H1 (cell line): ENCODE measurements around the gene AMPH. TPM values are rescaled to one million over a fixed set of nuclear protein-coding genes. Genes with fewer than 3 reads are reported as not detected.

Experiments
- CTCF ChIA-PET: fragments of 300-600 bp; sonication (Branson Sonifier 250); formaldehyde crosslinking; loops from one replicate; lab custom pipeline; 2021; ENCODE audit not compliant: partially characterized antibody; lab: Charles Lee
- POLR2A ChIA-PET: fragments of 300-600 bp; sonication (Branson Sonifier 250); formaldehyde crosslinking; loops from one replicate; lab custom pipeline; 2021; ENCODE audit warnings: inconsistent platforms; ENCODE audit not compliant: partially characterized antibody; lab: Charles Lee
- DNase-seq, 2 experiments: peaks; one replicate each; pipeline versions ENCODE4 v3.0.0 to v3.0.0-alpha.2; 2010 to 2022; ENCODE audit warnings: low spot score in 2 of 2, low read depth in 1 of 2, mixed read lengths in 1 of 2
- FAIRE-seq: peaks from 2 replicates; lab custom pipeline; 2011; peaks lifted over from hg19 to GRCh38; lab: Jason Lieb, UNC
- H2AFZ ChIP-seq: 2 replicates; pipeline ENCODE4 v1.8.1; 2012; ENCODE audit warnings: low read length, inconsistent platforms
- H2AK5ac ChIP-seq: 2 replicates; pipeline ENCODE4 v1.6.1; 2013; ENCODE audit warnings: low read depth, low read length
- H2BK120ac ChIP-seq: replicated peaks from 2 replicates; pipeline ENCODE3; 2013; ENCODE audit warnings: low read depth, low read length, inconsistent platforms
- H2BK12ac ChIP-seq: 2 replicates; pipeline ENCODE4 v1.6.1; 2013; ENCODE audit warnings: low read depth, low read length
- H2BK15ac ChIP-seq: 2 replicates; pipeline ENCODE4 v1.6.1; 2013; ENCODE audit warnings: low read length
- H2BK20ac ChIP-seq: 2 replicates; pipeline ENCODE4 v1.6.1; 2013; ENCODE audit warnings: low read length
- H2BK5ac ChIP-seq: 2 replicates; pipeline ENCODE4 v1.6.1; 2013; ENCODE audit warnings: low read depth, low read length
- H3K14ac ChIP-seq: 2 replicates; pipeline ENCODE4 v1.6.1; 2013; ENCODE audit warnings: inconsistent platforms; ENCODE audit not compliant: insufficient read length
- H3K18ac ChIP-seq: 2 replicates; pipeline ENCODE4 v1.6.1; 2013; ENCODE audit warnings: low read length; ENCODE audit errors: extremely low read depth
- H3K23ac ChIP-seq: 2 replicates; pipeline ENCODE4 v1.6.1; 2013; ENCODE audit warnings: inconsistent platforms; ENCODE audit not compliant: insufficient read length
- H3K23me2 ChIP-seq: 2 replicates; pipeline ENCODE4 v1.6.1; 2013; ENCODE audit warnings: low read depth, low read length
- H3K27ac ChIP-seq: 2 replicates; pipeline ENCODE4 v1.6.1; 2011; ENCODE audit warnings: low read depth, low read length, inconsistent platforms
- H3K27me3 ChIP-seq, 4 experiments: replicated peaks in 1 of 4; 1 replicate in 1 of 4; 2 replicates in 3 of 4; pipeline versions ENCODE4 v1.6.1 to v1.8.1; 2011 to 2013; ENCODE audit warnings: low read length in 3 of 4, mild to moderate bottlenecking in 3 of 4, inconsistent platforms in 2 of 4, mixed read lengths in 2 of 4, moderate library complexity in 1 of 4; ENCODE audit not compliant: control insufficient read depth in 3 of 4, insufficient read depth in 3 of 4; ENCODE audit errors: extremely low read depth in 1 of 4
- H3K36me3 ChIP-seq, 4 experiments: 2 replicates each; pipeline versions ENCODE4 v1.6.1 to v1.8.1; 2011 to 2013; ENCODE audit warnings: mild to moderate bottlenecking in 4 of 4, low read length in 3 of 4, moderate library complexity in 2 of 4, control low read depth in 1 of 4, inconsistent platforms in 1 of 4; ENCODE audit not compliant: insufficient read depth in 4 of 4, control insufficient read depth in 2 of 4
- H3K4ac ChIP-seq: replicated peaks from 2 replicates; pipeline ENCODE3; 2013; ENCODE audit warnings: low read length, low read depth, mixed read lengths, inconsistent platforms; ENCODE audit not compliant: insufficient read length
- H3K4me1 ChIP-seq, 4 experiments: replicated peaks in 1 of 4; 1 replicate in 1 of 4; 2 replicates in 3 of 4; pipeline versions ENCODE4 v1.6.1 to v1.8.1; 2011 to 2013; ENCODE audit warnings: low read length in 3 of 4, inconsistent platforms in 2 of 4, mixed read lengths in 1 of 4; ENCODE audit not compliant: insufficient read depth in 4 of 4, control insufficient read depth in 3 of 4
- H3K4me2 ChIP-seq, 2 experiments: 2 replicates each; pipeline versions ENCODE4 v1.6.1 to v1.8.1; 2011 to 2013; ENCODE audit warnings: low read depth in 2 of 2, low read length in 2 of 2, control low read depth in 1 of 2, inconsistent platforms in 1 of 2, mild to moderate bottlenecking in 1 of 2; ENCODE audit not compliant: insufficient read depth in 1 of 2
- H3K4me3 ChIP-seq, 4 experiments: fragments of 200-600, 300-600 bp in 1 of 4; sonication (generic), shearing (Covaris generic), sonication (Bioruptor Twin) in 1 of 4; 2 replicates each; pipeline versions ENCODE4 v1.5.1 to v1.8.1; 2011 to 2016; ENCODE audit warnings: low read length in 4 of 4, low read depth in 3 of 4, control low read depth in 2 of 4, inconsistent platforms in 2 of 4, mild to moderate bottlenecking in 2 of 4, mixed read lengths in 1 of 4, moderate library complexity in 1 of 4; ENCODE audit not compliant: insufficient read depth in 2 of 4; ENCODE audit errors: extremely low read depth in 1 of 4
- H3K56ac ChIP-seq: replicated peaks from 2 replicates; pipeline ENCODE3; 2013; ENCODE audit warnings: low read depth, mild to moderate bottlenecking, mixed read lengths, low read length, inconsistent platforms; ENCODE audit not compliant: insufficient read length
- H3K79me1 ChIP-seq: 2 replicates; pipeline ENCODE4 v1.6.1; 2013; ENCODE audit warnings: low read depth, low read length, control low read depth
- H3K79me2 ChIP-seq, 2 experiments: 2 replicates each; pipeline versions ENCODE4 v1.6.1 to v1.8.1; 2012 to 2013; ENCODE audit warnings: low read length in 2 of 2, mild to moderate bottlenecking in 2 of 2, inconsistent platforms in 1 of 2; ENCODE audit not compliant: insufficient read depth in 2 of 2, control insufficient read depth in 1 of 2
- H3K9ac ChIP-seq, 4 experiments: replicated peaks in 1 of 4; 1 replicate in 1 of 4; 2 replicates in 3 of 4; pipeline versions ENCODE4 v1.6.1 to v1.8.1; 2011 to 2013; ENCODE audit warnings: low read depth in 3 of 4, low read length in 3 of 4, control low read depth in 2 of 4, mild to moderate bottlenecking in 2 of 4, moderate library complexity in 2 of 4, inconsistent platforms in 1 of 4; ENCODE audit errors: extremely low read depth in 1 of 4
- H3K9me3 ChIP-seq, 2 experiments: 2 replicates each; pipeline versions ENCODE4 v1.6.1 to v1.8.1; 2012 to 2013; ENCODE audit warnings: mild to moderate bottlenecking in 2 of 2, moderate library complexity in 2 of 2, control low read depth in 1 of 2, inconsistent platforms in 1 of 2, low read depth in 1 of 2, low read length in 1 of 2, mixed read lengths in 1 of 2; ENCODE audit not compliant: insufficient read depth in 2 of 2
- H4K20me1 ChIP-seq, 2 experiments: replicated peaks in 1 of 2; 2 replicates each; pipeline versions ENCODE3 to v1.8.1; 2011 to 2013; ENCODE audit warnings: inconsistent platforms in 2 of 2, low read length in 2 of 2, mild to moderate bottlenecking in 1 of 2; ENCODE audit not compliant: insufficient read depth in 2 of 2, control insufficient read depth in 1 of 2
- H4K5ac ChIP-seq: 2 replicates; pipeline ENCODE4 v1.6.1; 2013; ENCODE audit warnings: low read length, low read depth, mixed read lengths, inconsistent platforms; ENCODE audit not compliant: insufficient read length
- H4K8ac ChIP-seq: 2 replicates; pipeline ENCODE4 v1.8.0; 2013; ENCODE audit warnings: mild to moderate bottlenecking, moderate library complexity, low read length, inconsistent platforms; ENCODE audit not compliant: insufficient read depth; ENCODE audit errors: extremely low read depth
- H4K91ac ChIP-seq: replicated peaks from 2 replicates; pipeline ENCODE3; 2013; ENCODE audit warnings: low read length, mixed read lengths, inconsistent platforms; ENCODE audit not compliant: insufficient read length
- ASH2L ChIP-seq: fragments of 200-600, 300-600 bp; sonication (generic); IDR thresholded peaks from one replicate; pipeline ENCODE4 v1.7.1; 2017; ENCODE audit warnings: low read length
- CHD2 ChIP-seq: IDR thresholded peaks from 2 replicates; pipeline ENCODE4 v1.6.1; 2012; ENCODE audit warnings: low read length, improper control_type of control experiment
- CREB1 ChIP-seq: IDR thresholded peaks from 2 replicates; pipeline ENCODE4 v1.6.1; 2012; ENCODE audit warnings: inconsistent platforms
- CTBP2 ChIP-seq: IDR thresholded peaks from 2 replicates; pipeline ENCODE4 v1.7.0; 2011; ENCODE audit warnings: borderline replicate concordance, mild to moderate bottlenecking, moderate library complexity, mixed read lengths, low read length; ENCODE audit not compliant: insufficient read depth, insufficient read length
- HDAC6 ChIP-seq: IDR thresholded peaks from one replicate; pipeline ENCODE4 v1.7.1; 2012; ENCODE audit warnings: low read depth, mild to moderate bottlenecking, inconsistent platforms, low read length, moderate library complexity
- MAX ChIP-seq: IDR thresholded peaks from 2 replicates; pipeline ENCODE4 v1.6.1; 2012; ENCODE audit warnings: inconsistent platforms
- POLR2A ChIP-seq, 2 experiments: IDR thresholded peaks; 1 replicate in 1 of 2; 2 replicates in 1 of 2; pipeline ENCODE4 v1.6.1; 2011; ENCODE audit warnings: low read depth in 2 of 2, low read length in 2 of 2, mild to moderate bottlenecking in 2 of 2; ENCODE audit errors: control extremely low read depth in 1 of 2
- RAD21 ChIP-seq, 2 experiments: IDR thresholded peaks in 1 of 2; conservative IDR thresholded peaks in 1 of 2; 2 replicates each; pipeline ENCODE4 v1.6.1; 2011; ENCODE audit warnings: low read depth in 2 of 2, low read length in 2 of 2, improper control_type of control experiment in 1 of 2, inconsistent platforms in 1 of 2, mild to moderate bottlenecking in 1 of 2, moderate library complexity in 1 of 2
- RNF2 ChIP-seq: fragments of 200-900, 300-1000 bp; sonication (generic); IDR thresholded peaks from 2 replicates; pipeline ENCODE4 v1.7.1; 2016; ENCODE audit warnings: borderline replicate concordance, low read depth, mild to moderate bottlenecking, antibody characterized with exemption, low read length; ENCODE audit not compliant: poor library complexity, severe bottlenecking; ENCODE audit errors: missing control alignments
- SIX5 ChIP-seq: IDR thresholded peaks from 2 replicates; pipeline ENCODE4 v1.6.1; 2011; ENCODE audit warnings: mild to moderate bottlenecking, low read depth, low read length
- TAF7 ChIP-seq: optimal IDR thresholded peaks from 2 replicates; pipeline ENCODE3; 2011; ENCODE audit warnings: low read depth, mild to moderate bottlenecking, inconsistent platforms, low read length, moderate library complexity, borderline replicate concordance
- USF2 ChIP-seq: IDR thresholded peaks from 2 replicates; pipeline ENCODE4 v1.6.1; 2011; ENCODE audit warnings: low read length, improper control_type of control experiment
- YY1 ChIP-seq: IDR thresholded peaks from 2 replicates; pipeline ENCODE4 v1.6.1; 2011; ENCODE audit warnings: low read depth, mild to moderate bottlenecking, low read length
- WGBS, 2 experiments: shearing (Covaris generic) in 1 of 2; methylation state at CpG; one replicate each; pipeline versions ENCODE4 v1.1.6 to v1.1.7; 2013 to 2015; ENCODE audit warnings: low lambda C conversion rate in 2 of 2, mixed read lengths in 2 of 2, inconsistent platforms in 1 of 2, low coverage in 1 of 2, missing lambda C conversion rate in 1 of 2; ENCODE audit not compliant: insufficient replicate concordance in 2 of 2, insufficient coverage in 1 of 2, insufficient read length in 1 of 2; ENCODE audit errors: extremely low coverage in 1 of 2, missing lambda C conversion rate in 1 of 2; 5-methylcytosine and 5-hydroxymethylcytosine counted together
- polyA plus RNA-seq, 7 experiments: library from polyadenylated mRNA; depleted of rRNA in 3 of 7; stranded (reverse) in 5 of 7; unstranded in 2 of 7; fragments of >200 nt in 5 of 7; fragments of 200-250 nt in 2 of 7; gene quantifications; 1 replicate in 5 of 7; 2 replicates in 1 of 7; 4 replicates in 1 of 7; pipeline versions ENCODE4 v1.2.1 to v1.2.3, GENCODE V29; 2011 to 2013; ENCODE audit warnings: missing spikeins in 2 of 7, mixed read lengths in 2 of 7
- total RNA-seq: library from RNA; stranded (reverse); fragmentation: NEBNext Ultra II Directional; extraction: Animal tissue kit (Norgen Biotek cat#: 25700); gene quantifications from 2 replicates; pipeline ENCODE4 v1.2.1, GENCODE V29; 2021

The AMPH gene
- total and polyA plus RNA-seq, 2 of the 8 experiments (the other 6 are each of a cell fraction or from before 2014, with no cell fraction given), result 7.3 to 12.2 TPM

- Histone ChIP-seq H3K27ac (no peak overlapping the region), H3K14ac (no peak overlapping the region), H3K79me1 (no peaks in the 10 kb centered on the region), H2BK12ac (no peak overlapping the region), H2BK15ac (no peak overlapping the region), H4K20me1 (no peaks in the 10 kb centered on the region), H2AK5ac (no peak overlapping the region), H2BK20ac (no peak overlapping the region), H3K23me2 (no peaks in the 10 kb centered on the region), H3K9me3 (no peaks in the 10 kb centered on the region), H3K56ac (no peak overlapping the region), H3K79me2 (no peaks in the 10 kb centered on the region), H3K9ac (no peak overlapping the region; a peak in 1 of 7 replicates), H3K4ac (no peak overlapping the region), H3K23ac (no peak overlapping the region), H4K5ac (no peak overlapping the region), H4K91ac (peak overlapping the region; percentile 60), H3K4me2 (no peak overlapping the region; a peak in 1 of 4 replicates), H3K4me1 (no peaks in the 10 kb centered on the region), H4K8ac (peak overlapping the region; percentile 96), H3K27me3 (no peaks in the 10 kb centered on the region), H2BK120ac (no peak overlapping the region), H2AFZ (peak overlapping the region; percentile 68), H3K18ac (no peak overlapping the region), H3K4me3 (no peak overlapping the region), H3K36me3 (no peaks in the 10 kb centered on the region), H2BK5ac (no peak overlapping the region)
- WGBS, 2 experiments, result 68% methylated on average over 2 of the region's 2 CpGs; no CpG with 5 or more reads in 1 of the 2 experiments
- ChIA-PET POLR2A (no interaction called here), CTCF (no interaction called here)
- FAIRE-seq, result peak; percentile 84
- no peak for DNase-seq
- no peak for TF ChIP-seq CHD2
- peak; percentile 44; the same call in 1 of the 2 replicates for TF ChIP-seq YY1
- no peak for TF ChIP-seq RAD21 (IDR thresholded peaks at IDR 0.05 in 1 of 2, conservative IDR thresholded peaks at IDR 0.05 in 1 of 2; ENCODE audit: low read depth in 2 of 2, low read length in 2 of 2)
- TF ChIP-seq HDAC6, result no peak
- TF ChIP-seq SIX5, result peak; percentile 62
- TF ChIP-seq RNF2, result no peak
- no peak for TF ChIP-seq MAX
- TF ChIP-seq POLR2A (IDR thresholded peaks at IDR 0.05; ENCODE audit: control extremely low read depth in 1 of 2, low read depth in 2 of 2, low read length in 2 of 2), result no peak
- TF ChIP-seq USF2, result peak; percentile 75
- no peak for TF ChIP-seq TAF7
- no peak for TF ChIP-seq CREB1
- no peak for TF ChIP-seq CTBP2
- no peak for TF ChIP-seq ASH2L
Observed at GRCh38 chr7:38492010-38492409, 139.2 kb downstream of the AMPH start.
